ENCODE results near the gene CD300H.

DNA sequence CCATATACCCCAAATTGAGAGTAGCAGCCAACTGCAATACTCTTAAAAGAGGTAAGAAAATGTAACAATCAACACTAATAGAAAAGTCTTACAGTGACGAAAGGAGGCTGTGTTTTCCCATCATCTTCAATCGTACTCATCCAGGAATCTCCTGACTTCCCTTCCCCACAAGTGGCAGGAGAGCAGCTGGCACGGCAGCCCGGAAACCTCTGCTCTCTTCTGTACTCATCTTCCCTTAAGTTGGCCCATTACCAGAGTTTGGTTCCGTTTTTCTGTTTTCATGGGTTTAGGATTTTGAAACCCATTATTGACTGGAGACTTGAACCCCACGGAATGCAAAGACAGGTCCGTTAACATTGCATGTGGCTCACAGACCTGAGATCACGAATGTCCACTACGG lies 11.7 kb upstream of the CD300H start:
- TF ChIP-seq, protein P1, sequence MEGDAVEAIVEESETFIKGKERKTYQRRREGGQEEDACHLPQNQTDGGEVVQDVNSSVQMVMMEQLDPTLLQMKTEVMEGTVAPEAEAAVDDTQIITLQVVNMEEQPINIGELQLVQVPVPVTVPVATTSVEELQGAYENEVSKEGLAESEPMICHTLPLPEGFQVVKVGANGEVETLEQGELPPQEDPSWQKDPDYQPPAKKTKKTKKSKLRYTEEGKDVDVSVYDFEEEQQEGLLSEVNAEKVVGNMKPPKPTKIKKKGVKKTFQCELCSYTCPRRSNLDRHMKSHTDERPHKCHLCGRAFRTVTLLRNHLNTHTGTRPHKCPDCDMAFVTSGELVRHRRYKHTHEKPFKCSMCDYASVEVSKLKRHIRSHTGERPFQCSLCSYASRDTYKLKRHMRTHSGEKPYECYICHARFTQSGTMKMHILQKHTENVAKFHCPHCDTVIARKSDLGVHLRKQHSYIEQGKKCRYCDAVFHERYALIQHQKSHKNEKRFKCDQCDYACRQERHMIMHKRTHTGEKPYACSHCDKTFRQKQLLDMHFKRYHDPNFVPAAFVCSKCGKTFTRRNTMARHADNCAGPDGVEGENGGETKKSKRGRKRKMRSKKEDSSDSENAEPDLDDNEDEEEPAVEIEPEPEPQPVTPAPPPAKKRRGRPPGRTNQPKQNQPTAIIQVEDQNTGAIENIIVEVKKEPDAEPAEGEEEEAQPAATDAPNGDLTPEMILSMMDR (IDR thresholded peaks at IDR 0.05; ENCODE audit: insufficient read depth, low read depth, low read length), result no peak
- no peak for TF ChIP-seq EZH2 (IDR thresholded peaks at IDR 0.05; ENCODE audit: insufficient read depth, low read length)
